HepG2 (cell line): Measurements from ENCODE around the gene GBA2. TPM values are rescaled to one million over a fixed set of nuclear protein-coding genes. Genes with fewer than 3 reads are reported as not detected.

Source experiments
- ARID4A ChIP-seq: sonication (generic); formaldehyde crosslinking; IDR thresholded peaks from 2 replicates; pipeline ENCODE4 v1.5.0; 2020; ENCODE audit warnings: mild to moderate bottlenecking, missing genetic modification reagents, borderline replicate concordance
- ATF1 ChIP-seq: IDR thresholded peaks from 2 replicates; pipeline ENCODE4 v1.6.1; 2016; ENCODE audit warnings: mild to moderate bottlenecking, control low read depth
- DPF2 ChIP-seq: sonication (generic); formaldehyde crosslinking; IDR thresholded peaks from 2 replicates; pipeline ENCODE4 v1.4.0; 2020; ENCODE audit warnings: mild to moderate bottlenecking, low read depth, missing genetic modification reagents, borderline replicate concordance
- MEF2D ChIP-seq: sonication (generic); formaldehyde crosslinking; IDR thresholded peaks from 2 replicates; pipeline ENCODE4 v1.5.1; 2020; ENCODE audit warnings: mild to moderate bottlenecking, missing genetic modification reagents
- NAIF1 ChIP-seq: sonication (generic); formaldehyde crosslinking; IDR thresholded peaks from 2 replicates; pipeline ENCODE4 v1.5.0; 2020; ENCODE audit warnings: mild to moderate bottlenecking, missing genetic modification reagents, borderline replicate concordance
- NR2F2 ChIP-seq: IDR thresholded peaks from 2 replicates; pipeline ENCODE4 v1.6.1; 2012; ENCODE audit warnings: low read depth, inconsistent platforms, borderline replicate concordance
- POGK ChIP-seq: sonication (generic); formaldehyde crosslinking; conservative IDR thresholded peaks from 2 replicates; pipeline ENCODE4 v1.8.0; 2022; ENCODE audit warnings: mild to moderate bottlenecking, moderate library complexity, missing genetic modification reagents
- RXRB ChIP-seq: IDR thresholded peaks from 2 replicates; pipeline ENCODE4 v1.6.1; 2016; ENCODE audit warnings: borderline replicate concordance, missing genetic modification reagents, missing compliant biosample characterization
- SMC3 ChIP-seq: IDR thresholded peaks from 2 replicates; pipeline ENCODE4 v1.6.1; 2011; ENCODE audit warnings: low read length, improper control_type of control experiment
- TBX2 ChIP-seq: sonication (generic); formaldehyde crosslinking; IDR thresholded peaks from 2 replicates; pipeline ENCODE4 v1.5.0; 2020; ENCODE audit warnings: missing genetic modification reagents, mild to moderate bottlenecking, borderline replicate concordance
- TOPORS ChIP-seq: sonication (generic); formaldehyde crosslinking; IDR thresholded peaks from 2 replicates; pipeline ENCODE4 v1.8.0; 2023; ENCODE audit warnings: mild to moderate bottlenecking, missing genetic modification reagents
- ZNF44 ChIP-seq: sonication (generic); formaldehyde crosslinking; IDR thresholded peaks from 2 replicates; pipeline ENCODE4 v1.5.1; 2020; ENCODE audit warnings: mild to moderate bottlenecking, missing genetic modification reagents
- ZNF574 ChIP-seq: sonication (generic); formaldehyde crosslinking; IDR thresholded peaks from 2 replicates; pipeline ENCODE4 v1.4.0; 2020; ENCODE audit warnings: missing genetic modification reagents
- ZNF710 ChIP-seq: sonication (generic); formaldehyde crosslinking; IDR thresholded peaks from 2 replicates; pipeline ENCODE4 v1.5.0; 2020; ENCODE audit warnings: mild to moderate bottlenecking, missing genetic modification reagents, borderline replicate concordance
- ZNF770 ChIP-seq: sonication (generic); formaldehyde crosslinking; IDR thresholded peaks from 2 replicates; pipeline ENCODE4 v1.5.0; 2020; ENCODE audit warnings: mild to moderate bottlenecking, missing genetic modification reagents
- polyA plus RNA-seq, 8 experiments: library from polyadenylated mRNA; depleted of rRNA in 3 of 8; stranded (reverse) in 7 of 8; unstranded in 1 of 8; fragments of >200 nt; fragmentation: Illumina TruSeq in 4 of 8; extraction: Trizol in 4 of 8; gene quantifications; 2 replicates each; pipeline versions ENCODE4 v1.2.1 to v1.2.3, GENCODE V29; 2011 to 2016; ENCODE audit warnings: low read depth in 4 of 8, missing spikeins in 1 of 8, mixed read lengths in 1 of 8; ENCODE audit not compliant: insufficient read depth in 1 of 8
- total RNA-seq, 5 experiments: library from RNA; depleted of rRNA; stranded (reverse); fragments of >200 nt; fragmentation: Illumina TruSeq; extraction: Trizol; gene quantifications; 2 replicates each; pipeline ENCODE4 v1.2.3, GENCODE V29; 2016; ENCODE audit warnings: low read depth in 1 of 5

Gene GBA2
- total and polyA plus RNA-seq, 2 of the 13 experiments (the other 11 are each of a cell fraction or from before 2014, with no cell fraction given) = 37.5 to 86.1 TPM

GRCh38 chr9:35696520-35697215 lies 52.4 kb downstream of the GBA2 start (continued):
- TF ChIP-seq POGK (CRISPR knock-in tag) (no peak), ZNF770 (no peak), ARID4A (CRISPR knock-in tag) (peak; percentile 23; the same call in 1 of the 2 replicates), DPF2 (CRISPR knock-in tag) (no peak), SMC3 (peak; percentile 80), MEF2D (CRISPR knock-in tag) (no peak), NR2F2 (no peak), TOPORS (no peak), RXRB (CRISPR knock-in tag) (peak; percentile 22; the same call in 1 of the 2 replicates), ZNF574 (CRISPR knock-in tag) (0 out of 2 replicates have a peak, but pooled peaks have one; percentile 39), ATF1 (CRISPR knock-in tag) (no peak), TBX2 (CRISPR knock-in tag) (peak; percentile 32; the same call in 1 of the 2 replicates), ZNF710 (no peak), ZNF44 (CRISPR knock-in tag) (no peak), NAIF1 (CRISPR knock-in tag) (no peak)
